HUES6 (cell line): ENCODE measurements around the gene UBE2R2.
"Not testable (repeated sequence)": the region's sequence is repeated elsewhere in the genome, so short reads cannot be mapped to it uniquely, and the experiment has no call there.

Experiments used
- H3K27ac ChIP-seq: 2 replicates; pipeline ENCODE4 v1.7.0; 2013; ENCODE audit warnings: low read depth, mild to moderate bottlenecking, low read length, inconsistent platforms
- H3K27me3 ChIP-seq: 2 replicates; pipeline ENCODE4 v1.6.1; 2013; ENCODE audit warnings: low read length; ENCODE audit not compliant: control insufficient read depth, insufficient read depth
- H3K36me3 ChIP-seq: 2 replicates; pipeline ENCODE4 v1.6.1; 2013; ENCODE audit warnings: low read length; ENCODE audit not compliant: control insufficient read depth, insufficient read depth
- H3K4me1 ChIP-seq: 2 replicates; pipeline ENCODE4 v1.6.1; 2013; ENCODE audit warnings: low read length; ENCODE audit not compliant: control insufficient read depth, insufficient read depth
- H3K4me3 ChIP-seq: 2 replicates; pipeline ENCODE4 v1.5.1; 2013; ENCODE audit warnings: low read depth, low read length
- H3K9ac ChIP-seq: one replicate; pipeline ENCODE4 v1.6.1; 2013; ENCODE audit warnings: mild to moderate bottlenecking, low read length
- H3K9me3 ChIP-seq: 2 replicates; pipeline ENCODE4 v1.6.1; 2013; ENCODE audit warnings: low read depth, low read length; ENCODE audit not compliant: control insufficient read depth, insufficient read depth

The UBE2R2 gene

DNA sequence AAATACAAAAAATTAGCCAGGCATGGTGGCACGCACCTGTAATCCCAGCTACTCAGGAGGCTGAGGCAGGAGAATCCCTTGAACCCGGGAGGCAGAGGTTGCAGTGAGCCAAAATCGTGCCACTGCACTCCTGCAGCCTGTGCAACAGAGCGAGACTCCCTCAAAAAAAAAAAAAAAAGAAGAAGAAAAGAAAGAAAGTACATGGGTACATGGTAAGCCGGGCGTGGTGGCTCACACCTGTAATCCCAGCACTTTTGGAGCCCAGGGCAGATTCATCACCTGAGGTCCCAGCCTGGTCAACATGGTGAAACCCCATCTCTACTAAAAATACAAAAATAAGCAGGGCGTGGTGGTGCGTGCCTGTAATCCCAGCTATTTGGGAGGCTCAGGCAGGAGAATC lies 46.1 kb downstream of the UBE2R2 start:
- not testable (repeated sequence) for H3K4me1 ChIP-seq, H3K9ac ChIP-seq, H3K36me3 ChIP-seq, H3K9me3 ChIP-seq, H3K27ac ChIP-seq, H3K4me3 ChIP-seq, H3K27me3 ChIP-seq

- Histone ChIP-seq H3K9me3 (no peaks in the 10 kb centered on the region), H3K36me3 (peaks cover 6% of the 10 kb centered on the region; the same call in 1 of the 2 replicates), H3K27ac (no peak overlapping the region), H3K27me3 (no peaks in the 10 kb centered on the region), H3K4me1 (peaks cover 5% of the 10 kb centered on the region; the same call in 1 of the 2 replicates), H3K9ac (no peak overlapping the region), H3K4me3 (no peak overlapping the region)
These were observed 50.9 kb downstream of the UBE2R2 start for GRCh38 chr9:33867747-33868439.

DNA sequence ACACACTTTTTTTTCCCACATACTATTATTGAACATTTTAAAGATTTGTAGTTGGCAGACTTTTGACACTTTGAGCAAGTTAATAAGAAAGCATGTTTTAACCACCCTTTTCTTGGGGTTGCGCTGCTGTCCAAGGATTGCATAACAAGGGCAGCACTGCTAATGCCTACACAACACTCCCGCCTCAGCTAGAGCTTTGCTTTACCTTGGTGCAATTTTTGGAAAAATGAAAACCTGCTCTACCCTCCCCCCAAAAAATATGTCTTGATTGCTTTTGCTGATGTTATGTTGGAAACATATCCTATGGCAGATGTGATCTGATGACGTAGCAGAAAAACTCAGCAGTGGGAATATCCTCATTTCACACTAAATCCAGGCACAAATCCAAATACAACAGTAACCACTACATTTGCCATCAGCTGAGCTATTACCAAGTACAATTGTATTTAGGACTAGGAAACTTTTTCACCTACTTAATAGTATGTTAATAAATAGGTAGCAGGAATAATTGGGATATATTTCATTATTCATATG lies 51.5 kb downstream of the UBE2R2 start:
- no peak overlapping the region for H3K9ac ChIP-seq
- no peak overlapping the region for H3K27ac ChIP-seq
- peaks cover 5% of the 10 kb centered on the region; the same call in 1 of the 2 replicates for H3K4me1 ChIP-seq
- no peaks in the 10 kb centered on the region for H3K27me3 ChIP-seq
- no peaks in the 10 kb centered on the region for H3K9me3 ChIP-seq
- H3K36me3 ChIP-seq = peaks cover 5% of the 10 kb centered on the region; the same call in 1 of the 2 replicates
- H3K4me3 ChIP-seq = no peak overlapping the region

- H3K27ac ChIP-seq, H3K9ac ChIP-seq, H3K36me3 ChIP-seq, H3K4me3 ChIP-seq, H3K27me3 ChIP-seq, H3K4me1 ChIP-seq, H3K9me3 ChIP-seq: not testable (repeated sequence)
These were observed 52.3 kb downstream of the UBE2R2 start for GRCh38 chr9:33869243-33869642.

DNA sequence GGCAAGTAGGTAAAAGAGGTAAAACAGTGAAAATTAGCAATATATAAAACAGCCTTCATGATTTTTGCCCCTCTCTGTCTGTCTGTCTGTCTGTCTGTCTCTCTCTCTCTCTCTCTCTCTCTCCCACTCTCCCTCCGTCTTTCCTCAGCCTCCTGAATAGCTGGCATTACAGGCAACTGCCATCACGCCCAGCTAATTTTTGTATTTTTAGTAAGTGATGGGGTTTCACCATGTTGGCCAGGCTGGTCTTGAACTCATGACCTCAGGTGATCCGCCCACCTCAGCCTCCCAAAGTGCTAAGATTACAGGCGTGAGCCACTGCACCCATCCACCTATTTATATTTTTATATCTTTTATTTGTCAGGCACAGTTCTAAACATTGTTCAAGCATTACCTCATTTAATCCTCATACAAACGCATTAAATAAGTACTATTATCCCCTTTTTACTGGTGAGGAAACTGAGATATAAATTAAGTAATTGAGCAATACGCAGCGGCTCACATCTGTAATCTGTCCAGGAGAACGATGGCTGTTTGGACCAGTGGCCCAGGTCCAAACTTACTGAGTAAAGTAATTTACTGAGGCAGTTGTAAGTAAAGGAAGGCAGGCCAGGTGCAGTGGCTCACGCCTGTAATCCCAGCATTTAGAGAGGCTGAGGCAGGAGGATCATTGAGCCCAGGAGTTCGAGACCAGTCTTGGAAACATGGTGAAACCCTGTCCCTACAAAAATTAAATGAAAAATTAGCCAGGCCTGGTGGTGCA lies 60.9 kb downstream of the UBE2R2 start:
- no peak overlapping the region for H3K9ac ChIP-seq
- no peak overlapping the region for H3K4me3 ChIP-seq
- H3K27ac ChIP-seq = no peak overlapping the region

GRCh38 chr9:33878691-33879366 lies 61.9 kb downstream of the UBE2R2 start:
- H3K4me3 ChIP-seq = no peak overlapping the region
- no peaks in the 10 kb centered on the region for H3K9me3 ChIP-seq
- no peak overlapping the region for H3K27ac ChIP-seq
- no peak overlapping the region for H3K9ac ChIP-seq
- H3K4me1 ChIP-seq = peaks cover 17% of the 10 kb centered on the region
- no peaks in the 10 kb centered on the region for H3K27me3 ChIP-seq
- H3K36me3 ChIP-seq = no peaks in the 10 kb centered on the region

More for the DNA sequence above, 60.9 kb downstream of the UBE2R2 start:
- Histone ChIP-seq H3K27me3 (no peaks in the 10 kb centered on the region), H3K9me3 (no peaks in the 10 kb centered on the region), H3K4me1 (peaks cover 17% of the 10 kb centered on the region), H3K36me3 (no peaks in the 10 kb centered on the region)

GRCh38 chr9:33880211-33881089 lies 63.5 kb downstream of the UBE2R2 start:
- H3K9ac ChIP-seq = no peak overlapping the region
- H3K4me1 ChIP-seq = peaks cover 27% of the 10 kb centered on the region
- H3K27me3 ChIP-seq = no peaks in the 10 kb centered on the region
- no peak overlapping the region for H3K4me3 ChIP-seq
- no peaks in the 10 kb centered on the region for H3K36me3 ChIP-seq
- no peaks in the 10 kb centered on the region for H3K9me3 ChIP-seq
- H3K27ac ChIP-seq = no peak overlapping the region

- Histone ChIP-seq H3K36me3 (no peaks in the 10 kb centered on the region), H3K9me3 (no peaks in the 10 kb centered on the region), H3K4me1 (peaks cover 27% of the 10 kb centered on the region), H3K27me3 (no peaks in the 10 kb centered on the region), H3K27ac (no peak overlapping the region), H3K4me3 (no peak overlapping the region), H3K9ac (no peak overlapping the region)
These were observed 64.7 kb downstream of the UBE2R2 start for GRCh38 chr9:33881635-33882034.

DNA sequence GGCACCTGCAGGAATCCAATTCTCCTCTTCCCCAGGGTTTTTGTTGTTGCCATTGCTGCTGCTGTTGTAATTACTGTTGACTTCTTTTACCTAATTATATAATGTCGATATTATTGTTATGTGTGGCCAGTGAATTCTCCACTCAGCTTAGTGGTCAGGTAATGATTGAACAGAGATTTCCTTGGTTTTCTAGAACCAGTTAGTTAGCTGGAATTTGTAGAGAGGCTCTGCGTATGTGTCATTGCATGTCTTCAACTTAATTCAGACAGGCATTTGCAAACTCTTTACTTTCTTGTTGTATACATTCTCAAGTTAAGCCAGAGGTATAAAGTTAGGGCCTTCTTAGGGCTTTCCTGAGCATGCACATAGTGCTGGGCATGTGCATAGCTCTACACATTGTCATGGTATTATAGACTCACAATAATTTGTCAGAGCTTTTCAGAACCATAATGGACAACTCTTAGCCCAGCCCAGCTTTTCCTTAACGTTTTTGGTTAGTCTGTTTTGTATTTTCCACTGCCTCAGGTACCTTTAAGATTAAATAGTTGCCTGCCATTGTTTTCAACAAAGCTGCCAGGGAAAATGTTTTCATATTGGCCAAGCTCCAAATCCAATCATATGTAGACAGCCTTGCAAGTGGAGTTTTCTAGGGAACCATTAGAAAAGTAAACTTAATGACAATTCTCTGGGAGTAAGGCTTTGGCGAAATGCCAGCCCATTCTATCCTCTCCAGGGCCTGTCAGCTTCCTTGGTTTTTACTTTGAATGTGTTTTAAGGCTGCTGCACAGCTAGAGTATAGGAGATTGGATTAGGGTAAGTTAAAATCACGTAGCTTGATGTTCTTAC lies 68.1 kb downstream of the UBE2R2 start:
- Histone ChIP-seq H3K4me3 (no peak overlapping the region), H3K9ac (no peak overlapping the region), H3K36me3 (peaks cover 20% of the 10 kb centered on the region), H3K27ac (no peak overlapping the region), H3K4me1 (peaks cover 18% of the 10 kb centered on the region), H3K9me3 (no peaks in the 10 kb centered on the region), H3K27me3 (no peaks in the 10 kb centered on the region)

- Histone ChIP-seq H3K4me1 (peaks cover 11% of the 10 kb centered on the region), H3K4me3 (no peak overlapping the region), H3K36me3 (peaks cover 22% of the 10 kb centered on the region), H3K27me3 (no peaks in the 10 kb centered on the region), H3K27ac (no peak overlapping the region), H3K9me3 (no peaks in the 10 kb centered on the region), H3K9ac (no peak overlapping the region)
These were observed 69.0 kb downstream of the UBE2R2 start for GRCh38 chr9:33885948-33886347.
